Colonic mucosa (tissue), 4 donors: ENCODE measurements around the gene IQSEC1. TPM values are rescaled to one million over a fixed set of nuclear protein-coding genes. Genes with fewer than 3 reads are reported as not detected.

Source experiments
- DNase-seq: peaks from one replicate; pipeline ENCODE4 v3.0.0-alpha.2; 2020
- H3K27ac ChIP-seq: fragments of 200-600 bp; one replicate; pipeline ENCODE4 v1.8.0; 2021
- H3K27me3 ChIP-seq: fragments of 200-600 bp; one replicate; pipeline ENCODE4 v1.8.0; 2021
- H3K36me3 ChIP-seq: fragments of 200-600 bp; one replicate; pipeline ENCODE4 v1.8.0; 2021
- H3K4me1 ChIP-seq: fragments of 200-600 bp; one replicate; pipeline ENCODE4 v1.8.0; 2021; ENCODE audit warnings: mild to moderate bottlenecking
- H3K4me3 ChIP-seq: fragments of 200-600 bp; one replicate; pipeline ENCODE4 v1.8.0; 2021
- H3K9ac ChIP-seq, 2 donors: one replicate each; pipeline ENCODE4 v1.7.0; 2013; ENCODE audit warnings: control low read depth in 2 of 2, low read depth in 2 of 2, low read length in 2 of 2
- H3K9me3 ChIP-seq: fragments of 200-600 bp; one replicate; pipeline ENCODE4 v1.8.0; 2021
- CTCF ChIP-seq: fragments of 200-600 bp; IDR thresholded peaks from one replicate; pipeline ENCODE4 v1.8.0; 2022; ENCODE audit warnings: antibody characterized with exemption, mild to moderate bottlenecking
- intact Hi-C: fragments of 100-400 bp; cut with DNase I; formaldehyde crosslinking; loops from one replicate; pipeline ENCODE4 v1.14.1; 2022
- total RNA-seq, 2 donors: library from RNA; stranded (reverse); fragmentation: NEBNext Ultra II Directional in 1 of 2; extraction: Animal tissue kit (Norgen Biotek cat#: 25700) in 1 of 2; gene quantifications; one replicate each; pipeline ENCODE4 v1.2.1, GENCODE V29; 2021
- donor health status: healthy.
- donor health status: DM: no; HTN: no; CAD: no.
- donor health status: DM: no; HTN: no; CAD: no.

Gene IQSEC1
- total RNA-seq, 2 donors from 2014 or later: 14.8 to 19.2 TPM

- H3K9me3 ChIP-seq: no peaks in the 10 kb centered on the region
- H3K27ac ChIP-seq: no peak overlapping the region
- H3K27me3 ChIP-seq: peaks cover 19% of the 10 kb centered on the region
- H3K36me3 ChIP-seq: no peaks in the 10 kb centered on the region
- H3K4me3 ChIP-seq: no peak overlapping the region
- no peaks in the 10 kb centered on the region for H3K4me1 ChIP-seq
- no peak for TF ChIP-seq CTCF
- DNase-seq: no peak
- H3K9ac ChIP-seq: no peak overlapping the region
- intact Hi-C loops: no loop called here
Observed at GRCh38 chr3:13069495-13069894, 3.7 kb downstream of the IQSEC1 start.

GRCh38 chr3:13068269-13069010 is 4.8 kb downstream of the IQSEC1 start:
- H3K9ac ChIP-seq: no peak overlapping the region
- no peaks in the 10 kb centered on the region for H3K36me3 ChIP-seq
- no peak overlapping the region for H3K4me3 ChIP-seq
- intact Hi-C loops: no loop called here
- H3K27me3 ChIP-seq: peaks cover 12% of the 10 kb centered on the region
- H3K4me1 ChIP-seq: no peaks in the 10 kb centered on the region
- H3K9me3 ChIP-seq: no peaks in the 10 kb centered on the region
- no peak for TF ChIP-seq CTCF
- no peak overlapping the region for H3K27ac ChIP-seq
- DNase-seq: no peak

GRCh38 chr3:13067778-13068177 is 5.5 kb downstream of the IQSEC1 start:
- H3K36me3 ChIP-seq: no peaks in the 10 kb centered on the region
- H3K27ac ChIP-seq: no peak overlapping the region
- no peaks in the 10 kb centered on the region for H3K9me3 ChIP-seq
- H3K4me3 ChIP-seq: no peak overlapping the region
- H3K9ac ChIP-seq: no peak overlapping the region
- peaks cover 5% of the 10 kb centered on the region for H3K27me3 ChIP-seq
- no peak for TF ChIP-seq CTCF
- intact Hi-C loops: no loop called here
- DNase-seq: no peak
- no peaks in the 10 kb centered on the region for H3K4me1 ChIP-seq

DNA sequence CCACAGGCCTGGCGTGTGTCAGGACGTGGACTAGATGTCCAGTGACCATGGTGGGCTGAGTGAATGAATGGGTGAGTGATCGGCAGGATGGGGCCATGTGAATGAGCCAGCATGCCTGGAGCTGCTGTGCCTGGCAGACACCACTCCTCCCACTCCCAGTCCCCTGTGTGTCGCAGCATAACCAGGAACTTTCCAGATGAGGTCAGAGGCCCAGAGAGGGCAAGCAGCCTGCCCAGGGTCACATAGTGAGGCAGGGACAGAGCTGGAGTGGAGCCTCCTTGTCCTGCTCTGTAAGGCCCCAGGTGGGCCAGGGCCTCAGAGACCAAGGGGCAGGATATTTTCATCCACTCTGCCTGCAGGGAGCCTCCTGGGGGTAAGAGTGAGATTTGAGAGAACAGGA is 6.4 kb downstream of the IQSEC1 start:
- no peak for TF ChIP-seq CTCF
- intact Hi-C loops: no loop called here
- Histone ChIP-seq H3K27me3 (no peaks in the 10 kb centered on the region), H3K27ac (no peak overlapping the region), H3K9me3 (no peaks in the 10 kb centered on the region), H3K4me1 (no peaks in the 10 kb centered on the region), H3K9ac (no peak overlapping the region), H3K36me3 (no peaks in the 10 kb centered on the region), H3K4me3 (no peak overlapping the region)
- no peak for DNase-seq

DNA sequence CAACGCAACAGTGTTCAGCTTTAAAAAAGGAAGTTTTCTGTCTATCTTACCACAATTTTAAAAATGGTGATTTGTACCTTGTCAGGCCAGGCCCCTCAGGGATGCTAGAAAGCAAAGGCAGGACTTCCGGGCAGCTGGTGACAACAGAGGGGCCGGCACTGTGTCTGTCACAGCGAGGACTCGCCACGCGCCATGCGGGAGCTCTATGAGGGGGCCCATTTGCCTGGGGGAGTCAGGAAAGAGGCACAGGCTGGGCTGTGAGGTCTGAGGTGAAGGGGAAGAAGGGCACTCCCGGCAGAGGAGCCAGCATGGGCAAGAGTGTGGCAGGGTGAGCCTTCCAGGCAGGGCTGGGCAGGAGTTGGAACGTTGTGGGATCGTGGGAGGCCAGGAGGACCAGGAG is 7.0 kb downstream of the IQSEC1 start:
- Histone ChIP-seq H3K9ac (no peak overlapping the region), H3K9me3 (no peaks in the 10 kb centered on the region), H3K4me1 (no peaks in the 10 kb centered on the region), H3K36me3 (no peaks in the 10 kb centered on the region), H3K27ac (no peak overlapping the region), H3K27me3 (no peaks in the 10 kb centered on the region), H3K4me3 (no peak overlapping the region)
- intact Hi-C loops: no loop called here
- no peak for TF ChIP-seq CTCF
- DNase-seq: no peak
